Muscle of leg (tissue), 11 donors: ENCODE data around the gene ATP8A2. TPM values are rescaled to one million over a fixed set of nuclear protein-coding genes. Genes with fewer than 3 reads are reported as not detected.

Source experiments
- DNase-seq: peaks from one replicate; pipeline ENCODE4 v3.0.0; 2013
- H3K27ac ChIP-seq: one replicate; pipeline ENCODE4 v1.5.1; 2013; ENCODE audit warnings: mild to moderate bottlenecking, low read length, control low read depth
- H3K27me3 ChIP-seq: one replicate; pipeline ENCODE4 v1.6.1; 2013; ENCODE audit warnings: low read length; ENCODE audit not compliant: control insufficient read depth, insufficient read depth
- H3K36me3 ChIP-seq: one replicate; pipeline ENCODE4 v1.6.1; 2013; ENCODE audit warnings: low read length; ENCODE audit not compliant: control insufficient read depth, insufficient read depth
- H3K4me1 ChIP-seq: one replicate; pipeline ENCODE4 v1.6.1; 2013; ENCODE audit warnings: low read length; ENCODE audit not compliant: control insufficient read depth, insufficient read depth
- H3K4me3 ChIP-seq: one replicate; pipeline ENCODE4 v1.5.1; 2013; ENCODE audit warnings: low read length, control low read depth
- H3K9me3 ChIP-seq: replicated peaks from 2 replicates; pipeline ENCODE4 v1.6.1; 2013; ENCODE audit warnings: low read depth, low read length; ENCODE audit not compliant: control insufficient read depth
- WGBS: methylation state at CpG from one replicate; pipeline ENCODE4 v1.1.5; 2013; ENCODE audit warnings: missing lambda C conversion rate; ENCODE audit not compliant: insufficient coverage; 5-methylcytosine and 5-hydroxymethylcytosine counted together
- polyA plus RNA-seq, 8 donors: library from polyadenylated mRNA; unstranded; fragments of 120-200 nt; gene quantifications; one replicate each; pipeline versions ENCODE4 v1.2.1 to v1.2.3, GENCODE V29; 2013; ENCODE audit warnings: inconsistent platforms in 1 of 8, low replicate concordance in 1 of 8; ENCODE audit not compliant: insufficient read length in 8 of 8, insufficient read depth in 1 of 8
- total RNA-seq: library from RNA; stranded (reverse); fragments of 120-200 nt; gene quantifications from one replicate; pipeline ENCODE4 v1.2.4, GENCODE V29; 2013

The ATP8A2 gene
- total and polyA plus RNA-seq, 9 donors = 0.89 to 2.9 (median 1.6) TPM

- H3K27ac ChIP-seq = peak overlapping the region; percentile 78
- H3K27me3 ChIP-seq = no peaks in the 10 kb centered on the region
- H3K9me3 ChIP-seq = no peaks in the 10 kb centered on the region
- H3K4me1 ChIP-seq = peaks cover 48% of the 10 kb centered on the region
- no peak for DNase-seq
- no CpG with 5 or more reads among the region's 6 CpGs for WGBS
- H3K4me3 ChIP-seq = no peak overlapping the region
- no peaks in the 10 kb centered on the region for H3K36me3 ChIP-seq
Measured at GRCh38 chr13:25927363-25927762, 555.6 kb downstream of the ATP8A2 start.

DNA sequence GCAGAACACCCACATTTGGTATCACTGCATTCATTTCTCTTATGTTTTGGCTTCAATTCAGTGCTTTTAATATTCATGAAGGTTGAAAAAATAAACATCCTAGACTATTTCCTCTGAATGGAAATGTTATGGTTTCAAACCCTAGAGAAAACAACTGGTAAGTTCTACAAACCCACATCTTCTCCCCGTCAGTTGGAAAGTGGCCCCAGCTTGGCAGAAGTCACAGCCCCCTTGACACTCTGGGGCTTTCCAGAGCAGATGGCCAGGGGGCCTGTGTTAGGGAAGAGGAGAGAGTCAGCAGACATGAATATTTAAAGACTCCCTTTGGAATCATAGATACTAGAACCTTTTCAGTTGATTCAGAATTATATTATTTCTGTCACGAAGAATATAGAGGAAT is 556.2 kb downstream of the ATP8A2 start:
- no CpG with 5 or more reads among the region's 2 CpGs for WGBS
- Histone ChIP-seq H3K4me1 (peaks cover 44% of the 10 kb centered on the region), H3K4me3 (no peak overlapping the region), H3K9me3 (no peaks in the 10 kb centered on the region), H3K27ac (peak overlapping the region; percentile 78), H3K36me3 (no peaks in the 10 kb centered on the region), H3K27me3 (no peaks in the 10 kb centered on the region)
- DNase-seq = peak; percentile 77

GRCh38 chr13:25928941-25929505 is 557.2 kb downstream of the ATP8A2 start:
- H3K9me3 ChIP-seq = no peaks in the 10 kb centered on the region
- 79% methylated on average over 8 of the region's 12 CpGs for WGBS
- no peak overlapping the region for H3K4me3 ChIP-seq
- no peak for DNase-seq
- peak overlapping the region; percentile 20 for H3K27ac ChIP-seq
- peaks cover 40% of the 10 kb centered on the region for H3K4me1 ChIP-seq
- no peaks in the 10 kb centered on the region for H3K36me3 ChIP-seq
- no peaks in the 10 kb centered on the region for H3K27me3 ChIP-seq

- 63% methylated on average over 7 of the region's 7 CpGs for WGBS
- Histone ChIP-seq H3K4me3 (no peak overlapping the region), H3K27me3 (no peaks in the 10 kb centered on the region), H3K4me1 (peaks cover 37% of the 10 kb centered on the region), H3K9me3 (no peaks in the 10 kb centered on the region), H3K27ac (no peak overlapping the region), H3K36me3 (no peaks in the 10 kb centered on the region)
- no peak for DNase-seq
Measured at GRCh38 chr13:25929816-25930215, 558.0 kb downstream of the ATP8A2 start.

GRCh38 chr13:25930653-25931052 is 558.9 kb downstream of the ATP8A2 start:
- Histone ChIP-seq H3K4me1 (peaks cover 37% of the 10 kb centered on the region), H3K27me3 (no peaks in the 10 kb centered on the region), H3K4me3 (no peak overlapping the region), H3K9me3 (no peaks in the 10 kb centered on the region), H3K27ac (no peak overlapping the region), H3K36me3 (no peaks in the 10 kb centered on the region)
- WGBS = 77% methylated on average over 5 of the region's 6 CpGs
- no peak for DNase-seq

GRCh38 chr13:25932365-25932764 is 560.6 kb downstream of the ATP8A2 start:
- no peaks in the 10 kb centered on the region for H3K27me3 ChIP-seq

GRCh38 chr13:25933520-25933919 is 561.7 kb downstream of the ATP8A2 start:
- H3K4me1 ChIP-seq = peaks cover 21% of the 10 kb centered on the region
- 50% methylated on average over 3 of the region's 4 CpGs for WGBS
- H3K27me3 ChIP-seq = no peaks in the 10 kb centered on the region
- no peaks in the 10 kb centered on the region for H3K9me3 ChIP-seq
- H3K4me3 ChIP-seq = no peak overlapping the region
- H3K27ac ChIP-seq = no peak overlapping the region
- no peak for DNase-seq
- no peaks in the 10 kb centered on the region for H3K36me3 ChIP-seq

More at GRCh38 chr13:25932365-25932764, 560.6 kb downstream of the ATP8A2 start:
- H3K9me3 ChIP-seq = no peaks in the 10 kb centered on the region
- H3K27ac ChIP-seq = no peak overlapping the region
- 88% methylated on average over 1 of the region's 1 CpG for WGBS
- H3K36me3 ChIP-seq = no peaks in the 10 kb centered on the region
- peaks cover 31% of the 10 kb centered on the region for H3K4me1 ChIP-seq
- DNase-seq = no peak
- no peak overlapping the region for H3K4me3 ChIP-seq

GRCh38 chr13:25934127-25934526 is 562.4 kb downstream of the ATP8A2 start:
- peaks cover 15% of the 10 kb centered on the region for H3K4me1 ChIP-seq
- H3K9me3 ChIP-seq = no peaks in the 10 kb centered on the region
- no peaks in the 10 kb centered on the region for H3K27me3 ChIP-seq
- WGBS = 78% methylated on average over 4 of the region's 6 CpGs
- H3K36me3 ChIP-seq = no peaks in the 10 kb centered on the region
- H3K4me3 ChIP-seq = no peak overlapping the region
- DNase-seq = no peak
- no peak overlapping the region for H3K27ac ChIP-seq

- H3K4me1 ChIP-seq = peaks cover 4% of the 10 kb centered on the region
- H3K27ac ChIP-seq = no peak overlapping the region
- DNase-seq = no peak
- H3K27me3 ChIP-seq = peaks cover 2% of the 10 kb centered on the region
- H3K9me3 ChIP-seq = no peaks in the 10 kb centered on the region
- no peak overlapping the region for H3K4me3 ChIP-seq
- H3K36me3 ChIP-seq = no peaks in the 10 kb centered on the region
- WGBS = 80% methylated on average over 23 of the region's 24 CpGs
Measured at GRCh38 chr13:25939961-25940687, 568.4 kb downstream of the ATP8A2 start.

GRCh38 chr13:25943081-25943480 is 571.3 kb downstream of the ATP8A2 start:
- peaks cover 10% of the 10 kb centered on the region for H3K4me1 ChIP-seq
- WGBS = 49% methylated on average over 3 of the region's 5 CpGs

More at GRCh38 chr13:25943081-25943480, 571.3 kb downstream of the ATP8A2 start:
- Histone ChIP-seq H3K9me3 (no peaks in the 10 kb centered on the region), H3K4me3 (no peak overlapping the region), H3K36me3 (no peaks in the 10 kb centered on the region), H3K27ac (no peak overlapping the region), H3K27me3 (peaks cover 2% of the 10 kb centered on the region)
- no peak for DNase-seq
